M059J (cell line): Measurements from ENCODE around the gene APBA3. TPM values are rescaled to one million over a fixed set of nuclear protein-coding genes. Genes with fewer than 3 reads are reported as not detected.
A peak's percentile ranks its signal among the peaks of the same experiment; 100 is the strongest.
"Not testable (repeated sequence)": the region's sequence is repeated elsewhere in the genome, so short reads cannot be mapped to it uniquely, and the experiment has no call there.

ENCODE experiments used
- DNase-seq: peaks from one replicate; pipeline ENCODE4 v3.0.0-alpha.2; 2012; ENCODE audit warnings: low read depth
- total RNA-seq: library from RNA; depleted of rRNA; stranded (reverse); fragments of >200 nt; shearing (Covaris generic); gene quantifications from 2 replicates; pipeline ENCODE4 v1.2.3, GENCODE V29; 2014

Gene APBA3
- total RNA-seq, 1 experiment from 2014 or later = 15.0 TPM

GRCh38 chr19:3771000-3771905, 9.8 kb upstream of the APBA3 start:
- DNase-seq = no peak

- no peak for DNase-seq
These were observed 8.9 kb upstream of the APBA3 start for GRCh38 chr19:3770136-3770999.

- DNase-seq = no peak
These were observed 8.0 kb upstream of the APBA3 start for GRCh38 chr19:3769494-3769893.

GRCh38 chr19:3768748-3769099, 7.2 kb upstream of the APBA3 start:
- no peak for DNase-seq

GRCh38 chr19:3768015-3768747, 6.7 kb upstream of the APBA3 start:
- DNase-seq = no peak

GRCh38 chr19:3767050-3767449, 5.6 kb upstream of the APBA3 start:
- no peak for DNase-seq

- DNase-seq = no peak
These were observed 5.0 kb upstream of the APBA3 start for GRCh38 chr19:3766520-3766919.

- peak; percentile 26 for DNase-seq
These were observed 4.3 kb upstream of the APBA3 start for GRCh38 chr19:3765757-3766156.

- DNase-seq = no peak
These were observed 3.6 kb upstream of the APBA3 start for GRCh38 chr19:3765121-3765520.

- peak; percentile 98 for DNase-seq
These were observed 1.3 kb upstream of the APBA3 start, which contains the start of gene MRPL54 for GRCh38 chr19:3762501-3763459. Gene MRPL54 (plus strand): TSS chr19:3762682. CDS start chr19:3762701, 19 bp downstream.

- DNase-seq = no peak
These were observed 610 bp upstream of the APBA3 start for GRCh38 chr19:3762130-3762473.

GRCh38 chr19:3760871-3761361, 576 bp downstream of the APBA3 start:
- DNase-seq = no peak

GRCh38 chr19:3759482-3760254, 1.8 kb downstream of the APBA3 start:
- DNase-seq = no peak

GRCh38 chr19:3758297-3758696, 3.2 kb downstream of the APBA3 start:
- not testable (repeated sequence) for DNase-seq

- DNase-seq = not testable (repeated sequence)
These were observed 3.8 kb downstream of the APBA3 start for GRCh38 chr19:3757705-3758104.

GRCh38 chr19:3753631-3754410, 7.7 kb downstream of the APBA3 start:
- no peak for DNase-seq

GRCh38 chr19:3752492-3752891, 9.0 kb downstream of the APBA3 start:
- DNase-seq = no peak

- DNase-seq = no peak
These were observed 10.3 kb downstream of the APBA3 start for GRCh38 chr19:3751236-3751635.

GRCh38 chr19:3750211-3750610, 11.3 kb downstream of the APBA3 start:
- no peak for DNase-seq
